GM19455 (cell line): ENCODE results near the gene PIPOX.

Experiments used
- ATAC-seq: cut with Tn5 transposase; IDR thresholded peaks from one replicate; pipeline ENCODE4 v1.9.1; 2021; ENCODE audit not compliant: unreplicated experiment

PIPOX gene

GRCh38 chr17:29045734-29046472 lies 3.0 kb downstream of the PIPOX start:
- ATAC-seq, result no peak

GRCh38 chr17:29046473-29046839 lies 3.5 kb downstream of the PIPOX start:
- no peak for ATAC-seq

- no peak for ATAC-seq
Observed at GRCh38 chr17:29048440-29049368, 5.8 kb downstream of the PIPOX start.

- no peak for ATAC-seq
Observed at GRCh38 chr17:29049541-29050145, 6.7 kb downstream of the PIPOX start.

- no peak for ATAC-seq
Observed at GRCh38 chr17:29050176-29050575, 7.2 kb downstream of the PIPOX start.

- ATAC-seq, result no peak
Observed at GRCh38 chr17:29051194-29051593, 8.3 kb downstream of the PIPOX start.

GRCh38 chr17:29051731-29052130 lies 8.8 kb downstream of the PIPOX start:
- no peak for ATAC-seq

GRCh38 chr17:29054835-29055234 lies 11.9 kb downstream of the PIPOX start:
- ATAC-seq, result no peak

GRCh38 chr17:29057361-29057760 lies 14.4 kb downstream of the PIPOX start:
- ATAC-seq, result no peak

GRCh38 chr17:29058391-29058790 lies 15.4 kb downstream of the PIPOX start:
- ATAC-seq, result no peak

- no peak for ATAC-seq
Observed at GRCh38 chr17:29059281-29059680, 16.3 kb downstream of the PIPOX start.

- no peak for ATAC-seq
Observed at GRCh38 chr17:29060475-29060874, 17.5 kb downstream of the PIPOX start.

- no peak for ATAC-seq
Observed at GRCh38 chr17:29061036-29061435, 18.1 kb downstream of the PIPOX start.

GRCh38 chr17:29062215-29062614 lies 19.3 kb downstream of the PIPOX start:
- ATAC-seq, result no peak

- no peak for ATAC-seq
Observed at GRCh38 chr17:29063992-29064391, 21.1 kb downstream of the PIPOX start.

- no peak for ATAC-seq
Observed at GRCh38 chr17:29066047-29066446, 23.1 kb downstream of the PIPOX start.

GRCh38 chr17:29066606-29067005 lies 23.7 kb downstream of the PIPOX start:
- no peak for ATAC-seq

GRCh38 chr17:29068818-29069217 lies 25.9 kb downstream of the PIPOX start:
- no peak for ATAC-seq

GRCh38 chr17:29069526-29070041 lies 26.6 kb downstream of the PIPOX start:
- no peak for ATAC-seq

GRCh38 chr17:29070308-29070707 lies 27.4 kb downstream of the PIPOX start:
- no peak for ATAC-seq

- no peak for ATAC-seq
Observed at GRCh38 chr17:29070781-29071180, 27.8 kb downstream of the PIPOX start.

- ATAC-seq, result no peak
Observed at GRCh38 chr17:29071303-29071702, 28.4 kb downstream of the PIPOX start.
